ENCODE measurements around the gene SPRN.
A peak's percentile ranks its signal among the peaks of the same experiment; 100 is the strongest.
"Not testable (repeated sequence)": the region's sequence is repeated elsewhere in the genome, so short reads cannot be mapped to it uniquely, and the experiment has no call there.

Gene SPRN

GRCh38 chr10:133405272-133405671 lies 19.2 kb downstream of the SPRN start:
- no peak for DNase-seq

DNA sequence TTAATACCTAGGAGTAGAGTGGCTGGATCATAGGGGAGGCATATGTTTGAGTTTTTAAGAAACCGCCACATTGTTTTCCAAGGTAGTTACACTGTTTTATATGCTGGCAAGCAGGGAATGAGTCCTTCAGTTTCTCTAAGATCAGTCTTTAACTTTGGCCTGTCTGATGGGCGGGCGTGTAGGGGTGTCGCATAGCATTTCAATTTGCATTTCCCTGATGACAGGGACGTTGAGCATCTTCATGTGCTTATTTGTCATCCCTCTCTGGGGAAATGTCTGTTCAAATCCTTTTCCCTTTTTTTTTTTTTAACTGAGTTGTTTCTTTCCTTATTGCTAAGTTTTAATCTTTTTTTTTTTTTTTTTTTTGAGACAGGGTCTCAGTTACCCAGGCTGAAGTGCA lies 20.6 kb downstream of the SPRN start:
- DNase-seq = no peak

DNA sequence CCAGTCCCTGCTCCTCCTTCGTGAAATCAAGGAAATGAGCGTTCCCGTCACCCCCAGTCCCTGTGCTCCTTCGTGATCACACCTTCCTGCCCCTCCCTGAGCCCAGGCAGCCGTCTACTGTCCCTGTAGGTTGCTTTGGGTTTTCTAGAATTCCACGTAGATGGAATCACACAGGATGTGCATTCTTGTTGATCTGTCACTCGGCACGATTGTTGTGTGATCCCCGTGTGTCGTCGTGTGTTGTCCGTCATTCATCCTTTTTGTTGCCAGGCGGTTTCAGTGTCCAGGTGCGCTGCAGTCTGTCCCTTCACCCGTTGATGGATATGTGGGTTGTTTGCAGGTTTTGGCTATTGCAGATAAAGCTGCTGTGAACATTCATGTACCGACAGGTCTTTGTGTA lies 21.1 kb downstream of the SPRN start:
- no peak for DNase-seq

GRCh38 chr10:133401981-133402725 lies 22.3 kb downstream of the SPRN start:
- DNase-seq = no peak

DNA sequence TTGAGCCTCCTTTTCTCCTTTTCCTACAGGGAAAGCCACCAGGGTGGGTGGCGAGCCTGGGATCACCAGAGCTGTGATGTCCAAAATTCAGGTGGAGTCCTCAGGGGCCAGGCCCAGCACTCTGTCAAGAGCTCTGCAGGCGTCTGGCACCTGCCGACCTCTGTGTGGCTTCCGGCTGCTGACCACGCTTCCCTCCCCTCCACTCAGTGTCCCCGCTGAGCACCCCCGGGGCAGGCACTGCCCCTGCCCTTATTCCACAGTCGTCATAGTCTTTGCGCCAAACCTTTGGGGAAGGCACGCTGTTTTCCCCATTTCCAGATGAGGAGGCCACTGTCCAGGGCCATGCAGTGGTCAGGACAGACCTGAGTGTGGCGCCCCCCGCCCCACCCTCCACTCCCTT lies 22.9 kb downstream of the SPRN start:
- no peak for DNase-seq

GRCh38 chr10:133400624-133401424 lies 23.6 kb downstream of the SPRN start:
- peak in 1 of 2 donors; percentile 10 for DNase-seq

DNA sequence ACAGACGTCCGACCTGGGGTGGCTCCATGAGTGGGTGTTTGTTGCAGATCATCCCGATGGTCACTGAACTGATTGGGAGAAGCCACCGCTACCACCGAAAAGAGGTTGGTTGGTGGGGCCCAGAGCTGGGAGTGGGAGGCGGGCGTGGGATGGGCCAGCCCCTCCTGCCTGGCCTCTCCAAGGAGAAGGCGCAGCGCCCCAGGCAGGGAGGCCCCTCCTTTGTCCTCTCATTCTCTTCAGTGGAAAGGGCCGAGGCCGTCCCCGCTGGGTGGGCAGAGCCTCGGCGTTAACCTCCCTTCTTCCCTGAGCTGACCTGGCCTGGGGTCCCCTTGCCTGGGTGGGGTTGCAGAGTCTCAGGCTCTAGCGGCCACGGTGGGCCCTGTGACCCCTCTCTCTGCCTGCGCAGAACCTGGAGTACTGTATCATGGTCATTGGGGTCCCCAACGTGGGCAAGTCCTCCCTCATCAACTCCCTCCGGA lies 25.3 kb downstream of the SPRN start:
- DNase-seq = no peak

GRCh38 chr10:133397938-133398337 lies 26.5 kb downstream of the SPRN start:
- no peak for DNase-seq

- DNase-seq = no peak
Observed at GRCh38 chr10:133396035-133396624, 28.3 kb downstream of the SPRN start.

GRCh38 chr10:133394801-133395221 lies 29.6 kb downstream of the SPRN start:
- no peak for DNase-seq

DNA sequence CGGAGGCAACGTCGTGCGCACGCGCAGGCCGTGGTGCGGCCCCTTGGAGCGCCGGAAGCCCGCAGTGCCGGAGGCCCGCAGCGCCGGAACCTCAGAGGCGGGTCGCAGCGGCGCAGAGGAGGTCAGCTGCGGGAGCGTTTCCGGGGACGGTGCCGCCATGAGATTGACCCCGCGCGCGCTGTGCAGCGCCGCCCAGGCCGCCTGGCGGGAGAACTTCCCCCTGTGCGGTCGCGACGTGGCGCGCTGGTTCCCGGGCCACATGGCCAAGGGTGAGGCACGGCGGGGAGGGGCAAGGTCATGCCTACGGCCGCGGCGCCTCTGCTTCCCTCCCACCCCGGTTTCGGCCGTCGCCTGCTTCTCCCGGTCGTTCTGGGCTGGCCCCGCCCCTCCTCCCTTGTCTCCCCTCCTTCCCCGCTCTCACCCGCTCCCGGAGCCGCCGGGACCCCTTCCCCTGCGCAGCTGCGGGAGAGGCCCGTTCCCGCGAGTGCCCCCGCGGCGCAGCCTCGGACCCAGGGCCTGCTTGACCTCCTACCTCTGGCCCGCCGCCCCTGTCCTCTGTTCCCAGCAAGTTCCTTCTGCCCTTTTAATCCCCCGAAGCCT lies 30.3 kb downstream of the SPRN start, which contains the start of gene MTG1:
Gene MTG1 (plus strand): TSS at position 94 of the 600 bp plus-strand sequence. CDS start 64 bp downstream, at position 158.
- peak; percentile 51 to 82 for DNase-seq

DNA sequence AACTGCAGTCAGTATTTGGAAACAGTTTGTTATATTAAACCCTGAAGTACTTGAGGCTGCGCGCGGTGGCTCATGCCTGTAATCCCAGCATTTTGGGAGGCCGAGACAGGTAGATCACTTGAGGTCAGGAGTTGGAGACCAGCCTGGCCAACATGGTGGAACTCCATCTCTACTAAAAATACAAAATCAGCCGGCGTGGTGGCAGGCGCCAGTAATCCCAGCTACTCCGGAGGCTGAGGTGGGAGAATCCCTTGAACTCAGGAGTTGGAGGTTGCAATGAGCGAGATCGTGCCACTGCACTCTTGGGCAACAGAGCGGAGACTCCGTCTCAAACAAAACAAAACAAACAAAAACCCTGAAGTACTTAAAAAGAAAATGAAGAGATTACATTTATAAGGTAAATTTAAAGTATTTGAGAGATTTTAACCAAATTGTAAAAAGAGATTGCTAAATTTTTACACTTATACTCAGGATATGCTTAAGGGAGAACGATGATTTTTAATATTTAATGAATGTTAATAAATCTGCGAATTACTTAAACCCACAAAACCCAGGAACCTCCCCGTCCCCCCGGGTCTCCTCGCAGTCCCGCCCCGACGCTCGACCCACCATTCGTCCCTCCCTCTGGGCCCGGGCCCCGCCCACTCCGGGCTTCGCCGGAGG lies 30.9 kb downstream of the SPRN start:
- DNase-seq = no peak

DNA sequence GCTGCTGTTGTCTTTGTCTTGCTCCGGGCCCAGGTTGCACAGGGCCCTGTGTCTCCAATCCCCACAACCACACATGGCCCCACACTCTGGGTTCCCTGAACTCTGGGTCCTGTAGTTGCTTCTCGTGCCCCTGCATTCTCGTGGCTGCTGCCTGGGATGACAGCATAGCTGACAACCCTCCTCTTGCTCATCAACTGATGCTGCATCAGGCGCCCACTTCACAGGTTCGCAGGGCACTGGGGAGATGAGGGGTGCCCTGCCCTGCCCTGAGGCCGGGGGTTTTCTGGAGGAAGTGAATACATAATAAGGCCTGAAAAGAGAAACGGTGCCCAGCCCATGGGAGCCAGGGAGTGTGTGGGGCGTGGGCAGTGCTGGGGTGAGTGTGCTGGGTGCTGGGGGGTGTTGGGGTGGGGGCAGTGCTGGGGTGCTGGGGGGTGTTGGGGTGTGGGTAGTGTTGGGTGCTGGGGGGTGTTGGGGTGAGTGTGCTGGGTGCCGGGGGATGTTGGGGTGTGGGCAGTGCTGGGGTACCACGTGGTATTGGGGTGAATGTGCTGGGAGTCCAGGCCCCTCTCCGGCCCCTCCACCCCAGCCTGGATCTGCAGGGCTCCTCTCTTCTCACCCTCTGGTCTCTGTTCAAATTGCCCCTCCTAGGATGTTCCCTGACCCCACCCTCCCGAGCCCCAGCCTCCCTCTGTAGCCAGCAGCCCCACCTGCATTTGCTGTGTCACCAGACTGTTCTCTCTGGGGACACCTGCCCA lies 32.5 kb downstream of the SPRN start:
- DNase-seq = no peak

- no peak for DNase-seq
Observed at GRCh38 chr10:133391249-133391635, 33.2 kb downstream of the SPRN start.

GRCh38 chr10:133390597-133391248 lies 33.7 kb downstream of the SPRN start:
- no peak for DNase-seq

- no peak for DNase-seq
Observed at GRCh38 chr10:133388973-133389818, 35.2 kb downstream of the SPRN start.

- no peak for DNase-seq
Observed at GRCh38 chr10:133388236-133388972, 36.0 kb downstream of the SPRN start.

DNA sequence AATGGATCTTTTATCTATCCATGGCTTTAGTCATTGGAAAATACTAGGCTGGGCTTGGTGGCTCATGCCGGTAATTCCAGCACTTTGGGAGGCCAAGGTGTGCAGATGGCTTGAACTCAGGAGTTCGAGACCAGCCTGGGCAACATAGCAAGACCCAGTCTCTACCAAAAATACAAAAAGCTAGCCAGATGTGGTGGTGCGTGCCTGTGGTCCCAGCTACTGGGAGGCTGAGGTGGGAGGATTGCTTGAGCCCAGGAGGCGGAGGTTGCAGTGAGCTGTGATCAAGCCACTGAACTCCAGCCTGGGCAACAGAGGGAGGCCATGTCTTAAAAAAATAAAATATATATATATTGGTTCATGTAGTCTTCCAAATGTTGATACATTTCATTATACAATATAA lies 37.5 kb downstream of the SPRN start:
- DNase-seq = not testable (repeated sequence)

DNA sequence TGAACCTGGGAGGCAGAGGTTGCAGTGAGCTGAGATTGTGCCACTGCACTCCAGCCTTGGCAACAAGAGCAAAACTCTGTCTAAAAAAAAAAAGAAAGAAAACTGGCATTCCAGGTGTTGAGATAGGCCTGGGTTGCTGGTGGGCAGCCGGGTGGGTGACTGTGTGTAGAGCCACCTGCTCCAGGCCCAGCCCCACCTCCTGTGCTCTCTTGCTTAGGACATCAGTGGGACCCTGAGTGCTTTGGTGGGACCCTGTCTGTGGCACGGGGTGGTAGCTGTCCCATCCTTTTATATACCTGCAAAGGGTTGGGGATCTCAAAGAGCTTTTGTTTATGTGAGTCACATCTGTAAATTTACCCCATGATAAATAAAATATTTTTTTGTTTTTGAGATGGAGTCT lies 39.2 kb downstream of the SPRN start:
- DNase-seq = no peak

DNA sequence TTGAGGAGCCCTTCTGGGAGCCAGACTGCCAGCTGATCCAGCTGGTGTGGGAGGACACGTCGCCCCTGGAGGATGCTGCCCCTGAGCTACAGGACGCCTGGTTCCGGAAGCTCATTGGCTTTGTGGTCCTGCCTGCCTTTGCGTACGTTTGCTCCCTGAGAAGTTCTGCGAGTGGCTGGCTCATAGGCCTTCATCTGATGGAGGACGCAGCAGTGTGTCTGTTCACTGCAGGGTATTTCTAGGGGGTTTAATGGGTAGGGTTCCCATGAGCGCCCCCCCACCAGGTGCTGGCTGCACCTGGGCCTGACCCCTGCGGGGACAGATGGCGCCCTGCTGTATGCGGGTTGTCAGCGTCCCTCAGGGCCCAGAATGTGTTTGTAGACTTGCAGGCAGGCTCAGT lies 40.4 kb downstream of the SPRN start:
- no peak for DNase-seq
